HCT116 (cell line): ENCODE results near the gene EIF4G2. TPM values are rescaled to one million over a fixed set of nuclear protein-coding genes. Genes with fewer than 3 reads are reported as not detected.

Experiments used
- ATAC-seq: fragments of 200-7000 bp; cut with Tn5 transposase; 2 replicates; pipeline ENCODE4 v1.9.1; 2020; ENCODE audit warnings: mild to moderate bottlenecking, moderate library complexity
- BruUV-seq: library from RNA; stranded (reverse); fragments of 400-500 nt; replicated peaks from 2 replicates; lab custom pipeline; 2021; lab: Mats Ljungman, UMichigan
- CTCF ChIA-PET: fragments of 300-600 bp; sonication (Branson Sonifier 250); formaldehyde crosslinking; loops from one replicate; lab custom pipeline; 2021; ENCODE audit warnings: antibody characterized with exemption; lab: Charles Lee
- POLR2A ChIA-PET: fragments of 300-600, 350-600 bp; sonication (Branson Sonifier 250); formaldehyde crosslinking; loops from one replicate; lab custom pipeline; 2021; ENCODE audit warnings: antibody characterized with exemption; lab: Charles Lee
- RAD21 ChIA-PET, 2 experiments: fragments of 300-600 bp; sonication (Branson Sonifier 250); formaldehyde crosslinking; loops; one replicate each; lab custom pipeline; 2023; ENCODE audit warnings: low total read pairs in 2 of 2; ENCODE audit not compliant: uncharacterized antibody in 2 of 2, unreplicated experiment in 2 of 2, low non-redundant PET in 1 of 2; lab: Charles Lee
- DNase-seq: peaks from one replicate; pipeline ENCODE4 v3.0.0-alpha.2; 2010; ENCODE audit warnings: low read depth, low spot score
- H2AFZ ChIP-seq: fragments of 200-600 bp; shearing (Covaris generic), sonication (generic); 2 replicates; pipeline ENCODE4 v1.6.1; 2017; ENCODE audit warnings: low read depth, mixed run types, mixed read lengths, antibody characterized with exemption, low read length; ENCODE audit not compliant: poor library complexity, severe bottlenecking
- H3K27ac ChIP-seq: 2 replicates; pipeline ENCODE4 v1.5.1; 2012; ENCODE audit warnings: low read depth, low read length
- H3K27me3 ChIP-seq: fragments of 200-600 bp; sonication (generic); 2 replicates; pipeline ENCODE4 v1.6.1; 2016; ENCODE audit warnings: mixed run types, low read length, mixed read lengths; ENCODE audit not compliant: insufficient read depth
- H3K36me3 ChIP-seq, 2 experiments: fragments of 200-500 bp in 1 of 2; fragments of 200-600 bp in 1 of 2; sonication (Bioruptor generic) in 1 of 2; sonication (generic) in 1 of 2; 2 replicates each; pipeline versions ENCODE4 v1.5.1 to v1.6.1; 2014 to 2016; ENCODE audit warnings: low read length in 2 of 2, inconsistent platforms in 1 of 2, mixed read lengths in 1 of 2, mixed run types in 1 of 2; ENCODE audit not compliant: insufficient read depth in 2 of 2, control insufficient read depth in 1 of 2
- H3K4me1 ChIP-seq, 2 experiments: fragments of 200-600 bp in 1 of 2; sonication (generic) in 1 of 2; 2 replicates each; pipeline versions ENCODE4 v1.5.1 to v1.6.1; 2012 to 2017; ENCODE audit warnings: low read length in 2 of 2, inconsistent platforms in 1 of 2, mild to moderate bottlenecking in 1 of 2, mixed read lengths in 1 of 2, mixed run types in 1 of 2, moderate library complexity in 1 of 2; ENCODE audit not compliant: insufficient read depth in 2 of 2, control insufficient read depth in 1 of 2
- H3K4me2 ChIP-seq: fragments of 200-600 bp; sonication (generic); 2 replicates; pipeline ENCODE4 v1.6.1; 2017; ENCODE audit warnings: mixed run types, low read length, mixed read lengths
- H3K4me3 ChIP-seq, 2 experiments: fragments of 200-600 bp in 1 of 2; sonication (generic) in 1 of 2; replicated peaks in 1 of 2; 2 replicates each; pipeline ENCODE4 v1.5.1; 2011 to 2016; ENCODE audit warnings: low read length in 2 of 2, control low read depth in 1 of 2, low read depth in 1 of 2, mild to moderate bottlenecking in 1 of 2, mixed read lengths in 1 of 2, mixed run types in 1 of 2
- H3K79me2 ChIP-seq: fragments of 200-600 bp; sonication (generic); 2 replicates; pipeline ENCODE4 v1.6.1; 2017; ENCODE audit warnings: mild to moderate bottlenecking, mixed run types, low read length, moderate library complexity, mixed read lengths; ENCODE audit not compliant: insufficient read depth
- H3K9ac ChIP-seq: fragments of 200-600 bp; sonication (generic); 2 replicates; pipeline ENCODE4 v1.6.1; 2016; ENCODE audit warnings: low read length, mixed read lengths
- H3K9me2 ChIP-seq: fragments of 200-600 bp; sonication (generic), shearing (Covaris generic); 2 replicates; pipeline ENCODE4 v1.6.1; 2017; ENCODE audit warnings: mixed run types, mild to moderate bottlenecking, moderate library complexity; ENCODE audit not compliant: insufficient read depth
- H3K9me3 ChIP-seq, 2 experiments: fragments of 200-500 bp in 1 of 2; fragments of 200-600 bp in 1 of 2; sonication (Bioruptor generic) in 1 of 2; sonication (generic) in 1 of 2; 2 replicates each; pipeline ENCODE4 v1.6.1; 2014 to 2017; ENCODE audit warnings: low read length in 2 of 2, mixed read lengths in 2 of 2, inconsistent platforms in 1 of 2, low read depth in 1 of 2, mild to moderate bottlenecking in 1 of 2, mixed run types in 1 of 2, moderate library complexity in 1 of 2; ENCODE audit not compliant: control insufficient read depth in 1 of 2, insufficient read depth in 1 of 2
- H4K20me1 ChIP-seq: fragments of 200-600 bp; sonication (generic), shearing (Covaris generic); 2 replicates; pipeline ENCODE4 v1.6.1; 2017; ENCODE audit warnings: mixed run types, mild to moderate bottlenecking, moderate library complexity; ENCODE audit not compliant: insufficient read depth
- CBX3 ChIP-seq: IDR thresholded peaks from 2 replicates; pipeline ENCODE4 v1.6.1; 2012; ENCODE audit warnings: low read depth
- CEBPB ChIP-seq: IDR thresholded peaks from 2 replicates; pipeline ENCODE4 v1.6.1; 2012; ENCODE audit warnings: low read depth
- ELF1 ChIP-seq: IDR thresholded peaks from 2 replicates; pipeline ENCODE4 v1.6.1; 2012; ENCODE audit warnings: low read depth, borderline replicate concordance
- EZH2phosphoT487 ChIP-seq: fragments of 200-600 bp; IDR thresholded peaks from 2 replicates; pipeline ENCODE4 v1.6.1; 2018; ENCODE audit warnings: antibody characterized with exemption, borderline replicate concordance
- JUND ChIP-seq: IDR thresholded peaks from 2 replicates; pipeline ENCODE4 v1.6.1; 2012
- POLR2AphosphoS5 ChIP-seq: IDR thresholded peaks from 2 replicates; pipeline ENCODE4 v1.6.1; 2011; ENCODE audit warnings: mild to moderate bottlenecking, low read depth, low read length, moderate library complexity
- SRF ChIP-seq: IDR thresholded peaks from 2 replicates; pipeline ENCODE4 v1.6.1; 2012; ENCODE audit warnings: low read depth
- TCF7L2 ChIP-seq: IDR thresholded peaks from 2 replicates; pipeline ENCODE4 v1.7.0; 2011; ENCODE audit warnings: borderline replicate concordance, inconsistent platforms; ENCODE audit not compliant: insufficient read depth, insufficient read length; ENCODE audit errors: extremely low read depth
- ZFX ChIP-seq: fragments of 450-650 bp; IDR thresholded peaks from 2 replicates; pipeline ENCODE4 v1.6.1; 2017
- ZNF274 ChIP-seq: fragments of 200-500 bp; sonication (Bioruptor generic); IDR thresholded peaks from 2 replicates; pipeline ENCODE4 v1.6.1; 2014; ENCODE audit warnings: mild to moderate bottlenecking, low read depth, low read length, inconsistent platforms
- intact Hi-C: fragments of 100-400 bp; cut with micrococcal nuclease; formaldehyde crosslinking; loops from 2 replicates; pipeline ENCODE4 v1.10.0; 2022
- total RNA-seq: library from RNA; stranded (reverse); gene quantifications from one replicate; pipeline ENCODE4 v1.2.1, GENCODE V29; 2021; ENCODE audit not compliant: unreplicated experiment
- TF ChIP-seq, protein P1 (sequence below), 3 experiments: fragments of 200-600 bp in 1 of 3; sonication (generic) in 1 of 3; IDR thresholded peaks in 2 of 3; conservative IDR thresholded peaks in 1 of 3; 2 replicates each; pipeline ENCODE4 v1.5.1; 2012 to 2017; ENCODE audit warnings: low read depth in 2 of 3, low read length in 2 of 3, antibody characterized with exemption in 1 of 3, borderline replicate concordance in 1 of 3, control low read depth in 1 of 3, mild to moderate bottlenecking in 1 of 3, mixed read lengths in 1 of 3, mixed run types in 1 of 3, moderate library complexity in 1 of 3; ENCODE audit not compliant: insufficient read depth in 1 of 3
- TF ChIP-seq, protein P2 (sequence below): IDR thresholded peaks from 2 replicates; pipeline ENCODE4 v1.6.1; 2012; ENCODE audit warnings: low read depth
- TF ChIP-seq, protein P3 (sequence below): IDR thresholded peaks from 2 replicates; pipeline ENCODE4 v1.6.1; 2012
- TF ChIP-seq, protein P4 (sequence below): IDR thresholded peaks from 2 replicates; pipeline ENCODE4 v1.6.1; 2012

Gene EIF4G2
- total RNA-seq, 1 experiment from 2014 or later: 888 TPM

DNA sequence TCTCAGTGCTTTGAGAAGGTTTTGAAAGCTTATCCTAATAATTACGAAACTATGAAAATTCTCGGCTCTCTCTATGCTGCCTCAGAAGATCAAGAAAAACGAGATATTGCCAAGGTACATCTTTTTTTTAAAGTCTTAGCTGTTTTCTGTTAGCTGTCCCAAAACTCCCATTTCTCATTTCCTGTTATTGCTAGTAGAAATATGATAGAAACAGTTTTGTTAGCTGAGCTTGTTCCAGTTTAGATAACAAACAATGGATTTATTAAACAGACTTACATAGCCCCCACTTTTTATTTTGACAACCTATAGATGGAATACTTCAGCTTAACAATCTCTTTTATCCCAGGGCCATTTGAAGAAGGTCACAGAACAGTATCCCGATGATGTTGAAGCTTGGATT, 45.0 kb downstream of the EIF4G2 start:
- H3K79me2 ChIP-seq: peaks cover 11% of the 10 kb centered on the region; the same call in 1 of the 2 replicates
- ChIA-PET CTCF (interaction anchor here (0.6 kb wide), 1 partner anchor 358 kb away, joined by 3 read pairs; no protein-coding TSS in a partner anchor), RAD21 (no interaction called here), POLR2A (interaction anchor here (1.0 to 1.4 kb wide), 2 partner anchors 13 to 45 kb away, joined by 4 to 5 read pairs; partner anchors contain the start of genes CTR9 and EIF4G2)
- H3K27ac ChIP-seq: no peak overlapping the region
- no peak overlapping the region for H3K9ac ChIP-seq
- H3K27me3 ChIP-seq: no peaks in the 10 kb centered on the region
- H3K36me3 ChIP-seq: peaks cover 56 to 60% of the 10 kb centered on the region in 2 experiments
- DNase-seq (no peak), ATAC-seq (no peak)
- H3K4me2 ChIP-seq: no peak overlapping the region
- intact Hi-C loops: no loop called here
- no peak overlapping the region for H2AFZ ChIP-seq
- no peak overlapping the region for H3K4me3 ChIP-seq
- TF ChIP-seq CEBPB (no peak), CBX3 (no peak), EZH2phosphoT487 (no peak), SRF (no peak), POLR2AphosphoS5 (no peak), TCF7L2 (no peak), JUND (no peak), ELF1 (no peak), ZFX (no peak), ZNF274 (no peak)
- TF ChIP-seq, protein P1, sequence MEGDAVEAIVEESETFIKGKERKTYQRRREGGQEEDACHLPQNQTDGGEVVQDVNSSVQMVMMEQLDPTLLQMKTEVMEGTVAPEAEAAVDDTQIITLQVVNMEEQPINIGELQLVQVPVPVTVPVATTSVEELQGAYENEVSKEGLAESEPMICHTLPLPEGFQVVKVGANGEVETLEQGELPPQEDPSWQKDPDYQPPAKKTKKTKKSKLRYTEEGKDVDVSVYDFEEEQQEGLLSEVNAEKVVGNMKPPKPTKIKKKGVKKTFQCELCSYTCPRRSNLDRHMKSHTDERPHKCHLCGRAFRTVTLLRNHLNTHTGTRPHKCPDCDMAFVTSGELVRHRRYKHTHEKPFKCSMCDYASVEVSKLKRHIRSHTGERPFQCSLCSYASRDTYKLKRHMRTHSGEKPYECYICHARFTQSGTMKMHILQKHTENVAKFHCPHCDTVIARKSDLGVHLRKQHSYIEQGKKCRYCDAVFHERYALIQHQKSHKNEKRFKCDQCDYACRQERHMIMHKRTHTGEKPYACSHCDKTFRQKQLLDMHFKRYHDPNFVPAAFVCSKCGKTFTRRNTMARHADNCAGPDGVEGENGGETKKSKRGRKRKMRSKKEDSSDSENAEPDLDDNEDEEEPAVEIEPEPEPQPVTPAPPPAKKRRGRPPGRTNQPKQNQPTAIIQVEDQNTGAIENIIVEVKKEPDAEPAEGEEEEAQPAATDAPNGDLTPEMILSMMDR (IDR thresholded peaks at IDR 0.05 in 2 of 3, conservative IDR thresholded peaks at IDR 0.05 in 1 of 3; ENCODE audit: borderline replicate concordance in 1 of 3, insufficient read depth in 1 of 3, low read depth in 2 of 3, low read length in 2 of 3): no peak
- TF ChIP-seq, protein P2, sequence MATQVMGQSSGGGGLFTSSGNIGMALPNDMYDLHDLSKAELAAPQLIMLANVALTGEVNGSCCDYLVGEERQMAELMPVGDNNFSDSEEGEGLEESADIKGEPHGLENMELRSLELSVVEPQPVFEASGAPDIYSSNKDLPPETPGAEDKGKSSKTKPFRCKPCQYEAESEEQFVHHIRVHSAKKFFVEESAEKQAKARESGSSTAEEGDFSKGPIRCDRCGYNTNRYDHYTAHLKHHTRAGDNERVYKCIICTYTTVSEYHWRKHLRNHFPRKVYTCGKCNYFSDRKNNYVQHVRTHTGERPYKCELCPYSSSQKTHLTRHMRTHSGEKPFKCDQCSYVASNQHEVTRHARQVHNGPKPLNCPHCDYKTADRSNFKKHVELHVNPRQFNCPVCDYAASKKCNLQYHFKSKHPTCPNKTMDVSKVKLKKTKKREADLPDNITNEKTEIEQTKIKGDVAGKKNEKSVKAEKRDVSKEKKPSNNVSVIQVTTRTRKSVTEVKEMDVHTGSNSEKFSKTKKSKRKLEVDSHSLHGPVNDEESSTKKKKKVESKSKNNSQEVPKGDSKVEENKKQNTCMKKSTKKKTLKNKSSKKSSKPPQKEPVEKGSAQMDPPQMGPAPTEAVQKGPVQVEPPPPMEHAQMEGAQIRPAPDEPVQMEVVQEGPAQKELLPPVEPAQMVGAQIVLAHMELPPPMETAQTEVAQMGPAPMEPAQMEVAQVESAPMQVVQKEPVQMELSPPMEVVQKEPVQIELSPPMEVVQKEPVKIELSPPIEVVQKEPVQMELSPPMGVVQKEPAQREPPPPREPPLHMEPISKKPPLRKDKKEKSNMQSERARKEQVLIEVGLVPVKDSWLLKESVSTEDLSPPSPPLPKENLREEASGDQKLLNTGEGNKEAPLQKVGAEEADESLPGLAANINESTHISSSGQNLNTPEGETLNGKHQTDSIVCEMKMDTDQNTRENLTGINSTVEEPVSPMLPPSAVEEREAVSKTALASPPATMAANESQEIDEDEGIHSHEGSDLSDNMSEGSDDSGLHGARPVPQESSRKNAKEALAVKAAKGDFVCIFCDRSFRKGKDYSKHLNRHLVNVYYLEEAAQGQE: no peak
- TF ChIP-seq, protein P3, sequence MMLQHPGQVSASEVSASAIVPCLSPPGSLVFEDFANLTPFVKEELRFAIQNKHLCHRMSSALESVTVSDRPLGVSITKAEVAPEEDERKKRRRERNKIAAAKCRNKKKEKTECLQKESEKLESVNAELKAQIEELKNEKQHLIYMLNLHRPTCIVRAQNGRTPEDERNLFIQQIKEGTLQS: no peak
- TF ChIP-seq, protein P4, sequence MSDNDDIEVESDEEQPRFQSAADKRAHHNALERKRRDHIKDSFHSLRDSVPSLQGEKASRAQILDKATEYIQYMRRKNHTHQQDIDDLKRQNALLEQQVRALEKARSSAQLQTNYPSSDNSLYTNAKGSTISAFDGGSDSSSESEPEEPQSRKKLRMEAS: no peak
- H3K9me2 ChIP-seq: no peaks in the 10 kb centered on the region
- no peaks in the 10 kb centered on the region for H3K9me3 ChIP-seq
- H4K20me1 ChIP-seq: no peaks in the 10 kb centered on the region; the same call in 1 of the 2 replicates
- no peaks in the 10 kb centered on the region for H3K4me1 ChIP-seq
- no TSS peak for BruUV-seq
